H9 (cell line): Measurements from ENCODE around the gene TCF4. TPM values are rescaled to one million over a fixed set of nuclear protein-coding genes. Genes with fewer than 3 reads are reported as not detected.

Experiments
- DNase-seq: peaks from one replicate; pipeline ENCODE4 v3.0.0-alpha.2; 2017
- H2AFZ ChIP-seq: one replicate; pipeline ENCODE4 v1.6.1; 2013; ENCODE audit warnings: mild to moderate bottlenecking, low read length, control low read depth, moderate library complexity
- H2AK5ac ChIP-seq: 2 replicates; pipeline ENCODE4 v1.6.1; 2013; ENCODE audit warnings: low read length, control low read depth, mixed read lengths; ENCODE audit not compliant: insufficient read length
- H2BK120ac ChIP-seq: one replicate; pipeline ENCODE4 v1.6.1; 2013; ENCODE audit warnings: low read depth, mild to moderate bottlenecking, low read length, control low read depth, inconsistent platforms; ENCODE audit not compliant: poor library complexity, severe bottlenecking
- H2BK12ac ChIP-seq: 2 replicates; pipeline ENCODE4 v1.6.1; 2013; ENCODE audit warnings: low read length, control low read depth, mixed read lengths, low read depth; ENCODE audit not compliant: insufficient read length
- H2BK15ac ChIP-seq: 2 replicates; pipeline ENCODE4 v1.6.1; 2013; ENCODE audit warnings: low read depth, low read length, control low read depth
- H2BK20ac ChIP-seq: one replicate; pipeline ENCODE4 v1.6.1; 2013; ENCODE audit warnings: low read depth, mild to moderate bottlenecking, low read length, control low read depth, inconsistent platforms; ENCODE audit not compliant: poor library complexity, severe bottlenecking
- H2BK5ac ChIP-seq: 2 replicates; pipeline ENCODE4 v1.6.1; 2013; ENCODE audit warnings: low read length, control low read depth, mixed read lengths; ENCODE audit not compliant: insufficient read length
- H3K14ac ChIP-seq: 2 replicates; pipeline ENCODE4 v1.6.1; 2013; ENCODE audit warnings: low read length, control low read depth; ENCODE audit not compliant: insufficient read depth
- H3K18ac ChIP-seq: 2 replicates; pipeline ENCODE4 v1.6.1; 2013; ENCODE audit warnings: low read depth, mild to moderate bottlenecking, mixed read lengths, low read length, control low read depth; ENCODE audit not compliant: insufficient read length
- H3K23ac ChIP-seq: 2 replicates; pipeline ENCODE4 v1.6.1; 2013; ENCODE audit warnings: low read length, control low read depth, mixed read lengths, low read depth; ENCODE audit not compliant: insufficient read length
- H3K23me2 ChIP-seq: 2 replicates; pipeline ENCODE4 v1.6.1; 2013; ENCODE audit warnings: low read depth, mild to moderate bottlenecking, mixed read lengths, low read length, control low read depth; ENCODE audit not compliant: insufficient read length, poor library complexity, severe bottlenecking
- H3K27ac ChIP-seq: 2 replicates; pipeline ENCODE4 v1.5.1; 2013; ENCODE audit warnings: low read length, control low read depth, mixed read lengths, low read depth; ENCODE audit not compliant: insufficient read length
- H3K27me3 ChIP-seq: 2 replicates; pipeline ENCODE4 v1.6.1; 2013; ENCODE audit warnings: low read length, control low read depth, inconsistent platforms; ENCODE audit not compliant: insufficient read depth
- H3K4ac ChIP-seq: 2 replicates; pipeline ENCODE4 v1.6.1; 2013; ENCODE audit warnings: low read depth, mild to moderate bottlenecking, control low read depth, inconsistent platforms, low read length, moderate library complexity
- H3K4me1 ChIP-seq: 2 replicates; pipeline ENCODE4 v1.6.1; 2013; ENCODE audit warnings: low read length, control low read depth, inconsistent platforms; ENCODE audit not compliant: insufficient read depth
- H3K4me2 ChIP-seq: 2 replicates; pipeline ENCODE4 v1.6.1; 2013; ENCODE audit warnings: low read length, control low read depth, mixed read lengths; ENCODE audit not compliant: insufficient read length, insufficient read depth
- H3K56ac ChIP-seq: 2 replicates; pipeline ENCODE4 v1.6.1; 2013; ENCODE audit warnings: low read depth, mild to moderate bottlenecking, mixed read lengths, low read length, control low read depth; ENCODE audit not compliant: insufficient read length
- H3K79me1 ChIP-seq: 2 replicates; pipeline ENCODE4 v1.6.1; 2013; ENCODE audit warnings: low read depth, mild to moderate bottlenecking, moderate library complexity, low read length, control low read depth, inconsistent platforms; ENCODE audit not compliant: insufficient read depth, poor library complexity, severe bottlenecking
- H3K79me2 ChIP-seq: 2 replicates; pipeline ENCODE4 v1.6.1; 2013; ENCODE audit warnings: low read length, control low read depth, inconsistent platforms; ENCODE audit not compliant: insufficient read depth
- H3K9ac ChIP-seq: 2 replicates; pipeline ENCODE4 v1.6.1; 2013; ENCODE audit warnings: low read length, control low read depth, mixed read lengths; ENCODE audit not compliant: insufficient read length; ENCODE audit errors: extremely low read depth
- H3K9me3 ChIP-seq: one replicate; pipeline ENCODE4 v1.6.1; 2013; ENCODE audit warnings: low read depth, low read length, inconsistent platforms; ENCODE audit not compliant: control insufficient read depth
- H3T11ph ChIP-seq: one replicate; pipeline ENCODE4 v1.6.1; 2013; ENCODE audit warnings: mild to moderate bottlenecking, low read length, control low read depth, inconsistent platforms
- H4K20me1 ChIP-seq: one replicate; pipeline ENCODE4 v1.6.1; 2013; ENCODE audit not compliant: control insufficient read depth, insufficient read length, insufficient read depth
- H4K5ac ChIP-seq: 2 replicates; pipeline ENCODE4 v1.6.1; 2013; ENCODE audit warnings: low read depth, mild to moderate bottlenecking, mixed read lengths, low read length, control low read depth; ENCODE audit not compliant: insufficient read length
- H4K8ac ChIP-seq: replicated peaks from 2 replicates; pipeline ENCODE4 v1.6.1; 2013; ENCODE audit warnings: low read length, control low read depth, mixed read lengths, low read depth; ENCODE audit not compliant: insufficient read length
- H4K91ac ChIP-seq: 2 replicates; pipeline ENCODE4 v1.6.1; 2013; ENCODE audit warnings: low read depth, mild to moderate bottlenecking, moderate library complexity, mixed read lengths, low read length, control low read depth; ENCODE audit not compliant: insufficient read length
- H3K27ac Mint-ChIP-seq, 3 experiments: 2 replicates in 2 of 3; 3 replicates in 1 of 3; pipeline ENCODE4 v1.8.0; 2020 to 2021; ENCODE audit warnings: mixed read lengths in 3 of 3, mild to moderate bottlenecking in 1 of 3, moderate library complexity in 1 of 3
- H3K27me3 Mint-ChIP-seq: 2 replicates; pipeline ENCODE4 v1.8.0; 2021; ENCODE audit warnings: low read depth, mild to moderate bottlenecking, moderate library complexity, mixed read lengths
- H3K36me3 Mint-ChIP-seq, 3 experiments: 2 replicates in 2 of 3; 3 replicates in 1 of 3; pipeline ENCODE4 v1.8.0; 2020 to 2021; ENCODE audit warnings: low read depth in 3 of 3, mixed read lengths in 3 of 3; ENCODE audit not compliant: insufficient read depth in 1 of 3
- H3K4me1 Mint-ChIP-seq, 2 experiments: 2 replicates each; pipeline ENCODE4 v1.8.0; 2020; ENCODE audit warnings: mixed read lengths in 2 of 2
- H3K4me3 Mint-ChIP-seq, 2 experiments: 2 replicates in 1 of 2; 3 replicates in 1 of 2; pipeline ENCODE4 v1.8.0; 2020 to 2021; ENCODE audit warnings: mild to moderate bottlenecking in 2 of 2, mixed read lengths in 2 of 2, moderate library complexity in 1 of 2
- H3K9me3 Mint-ChIP-seq, 2 experiments: 2 replicates in 1 of 2; 3 replicates in 1 of 2; pipeline ENCODE4 v1.8.0; 2020; ENCODE audit warnings: mild to moderate bottlenecking in 2 of 2, mixed read lengths in 2 of 2, moderate library complexity in 1 of 2
- CTCF ChIP-seq: fragments of 200-600 bp; sonication (generic); conservative IDR thresholded peaks from 3 replicates; pipeline ENCODE4 v1.8.0; 2021; ENCODE audit warnings: antibody characterized with exemption, mild to moderate bottlenecking
- WGBS: extraction: QIAGEN DNeasy Blood & Tissue Kit; methylation state at CpG from one replicate; pipeline ENCODE4 v1.1.7; 2013; ENCODE audit warnings: missing lambda C conversion rate, low lambda C conversion rate, mixed read lengths; ENCODE audit not compliant: insufficient read length; ENCODE audit errors: extremely low coverage; 5-methylcytosine and 5-hydroxymethylcytosine counted together
- total RNA-seq: library from RNA; stranded (reverse); gene quantifications from 2 replicates; pipeline ENCODE4 v1.2.1, GENCODE V29; 2021

Gene TCF4
- total RNA-seq, 1 experiment from 2014 or later = 99.4 TPM

- Histone ChIP-seq H3K9ac (no peak overlapping the region), H4K8ac (no peak overlapping the region), H2BK12ac (no peak overlapping the region), H3K79me1 (no peaks in the 10 kb centered on the region), H3T11ph (no peak overlapping the region), H3K18ac (no peak overlapping the region), H3K56ac (no peak overlapping the region), H3K27me3 (no peaks in the 10 kb centered on the region), H2BK20ac (no peak overlapping the region), H4K5ac (no peak overlapping the region), H2AK5ac (no peak overlapping the region), H3K4ac (no peak overlapping the region), H3K79me2 (no peaks in the 10 kb centered on the region), H3K27ac (no peak overlapping the region), H2BK120ac (no peak overlapping the region), H2AFZ (no peak overlapping the region), H3K4me1 (no peaks in the 10 kb centered on the region), H3K4me2 (no peak overlapping the region), H3K23ac (no peak overlapping the region), H2BK5ac (no peak overlapping the region), H3K9me3 (no peaks in the 10 kb centered on the region), H4K91ac (no peak overlapping the region), H3K23me2 (no peaks in the 10 kb centered on the region), H4K20me1 (no peaks in the 10 kb centered on the region), H2BK15ac (no peak overlapping the region), H3K14ac (no peak overlapping the region)
- no CpG with 5 or more reads among the region's 5 CpGs for WGBS
- peaks cover under 1 to 1% of the 10 kb centered on the region in 2 experiments; a peak in 3 of 5 replicates for H3K9me3 Mint-ChIP-seq
- DNase-seq = no peak
- H3K36me3 Mint-ChIP-seq = peaks cover 0 to under 1% (median 0%) of the 10 kb centered on the region in 3 experiments; a peak in 1 of 7 replicates
- no peak for TF ChIP-seq CTCF
- H3K4me1 Mint-ChIP-seq = no peaks in the 10 kb centered on the region
- H3K4me3 Mint-ChIP-seq = no peak overlapping the region
- H3K27me3 Mint-ChIP-seq = no peaks in the 10 kb centered on the region
- no peak overlapping the region for H3K27ac Mint-ChIP-seq
Observed at GRCh38 chr18:55179425-55179824, 408.6 kb downstream of the TCF4 start.
